ENCODE measurements around the gene SLC9C2.
"Not testable (repeated sequence)": the region's sequence is repeated elsewhere in the genome, so short reads cannot be mapped to it uniquely, and the experiment has no call there.

SLC9C2 gene

GRCh38 chr1:173529106-173529505, 73.8 kb downstream of the SLC9C2 start:
- DNase-seq (ENCODE audit: low read depth): no peak

GRCh38 chr1:173527151-173527826, 75.6 kb downstream of the SLC9C2 start:
- DNase-seq (ENCODE audit: low read depth): no peak

GRCh38 chr1:173525926-173526325, 76.9 kb downstream of the SLC9C2 start:
- no peak for DNase-seq (ENCODE audit: low read depth)

- DNase-seq (ENCODE audit: low read depth): no peak
These were observed 79.5 kb downstream of the SLC9C2 start for GRCh38 chr1:173523329-173523728.

- DNase-seq (ENCODE audit: low read depth): no peak
These were observed 82.1 kb downstream of the SLC9C2 start for GRCh38 chr1:173520799-173521198.

- not testable (repeated sequence) for DNase-seq (ENCODE audit: low read depth)
These were observed 88.4 kb downstream of the SLC9C2 start for GRCh38 chr1:173514503-173514902.

GRCh38 chr1:173509797-173510196, 93.1 kb downstream of the SLC9C2 start:
- DNase-seq (ENCODE audit: low read depth): no peak

- DNase-seq (ENCODE audit: low read depth): no peak
These were observed 94.3 kb downstream of the SLC9C2 start for GRCh38 chr1:173508541-173508940.

GRCh38 chr1:173507847-173508209, 95.0 kb downstream of the SLC9C2 start:
- no peak for DNase-seq (ENCODE audit: low read depth)

- no peak for DNase-seq (ENCODE audit: low read depth)
These were observed 95.5 kb downstream of the SLC9C2 start for GRCh38 chr1:173507205-173507846.

GRCh38 chr1:173506437-173506836, 96.4 kb downstream of the SLC9C2 start:
- no peak for DNase-seq (ENCODE audit: low read depth)

GRCh38 chr1:173505391-173505790, 97.5 kb downstream of the SLC9C2 start:
- DNase-seq (ENCODE audit: low read depth): no peak

- DNase-seq (ENCODE audit: low read depth): no peak
These were observed 98.6 kb downstream of the SLC9C2 start for GRCh38 chr1:173504268-173504667.

- no peak for DNase-seq (ENCODE audit: low read depth)
These were observed 99.5 kb downstream of the SLC9C2 start for GRCh38 chr1:173503391-173503790.

GRCh38 chr1:173502104-173502503, 100.8 kb downstream of the SLC9C2 start:
- DNase-seq (ENCODE audit: low read depth): no peak

- DNase-seq (ENCODE audit: low read depth): no peak
These were observed 103.1 kb downstream of the SLC9C2 start for GRCh38 chr1:173499729-173500128.

GRCh38 chr1:173496757-173497320, 106.0 kb downstream of the SLC9C2 start:
- no peak for DNase-seq (ENCODE audit: low read depth)

- DNase-seq (ENCODE audit: low read depth): no peak
These were observed 107.1 kb downstream of the SLC9C2 start for GRCh38 chr1:173495609-173496267.

GRCh38 chr1:173493125-173493524, 109.7 kb downstream of the SLC9C2 start:
- DNase-seq (ENCODE audit: low read depth): not testable (repeated sequence)

- DNase-seq (ENCODE audit: low read depth): no peak
These were observed 111.4 kb downstream of the SLC9C2 start for GRCh38 chr1:173491508-173491907.

- no peak for DNase-seq (ENCODE audit: low read depth)
These were observed 112.9 kb downstream of the SLC9C2 start for GRCh38 chr1:173489929-173490328.

GRCh38 chr1:173489149-173489600, 113.7 kb downstream of the SLC9C2 start:
- no peak for DNase-seq (ENCODE audit: low read depth)

GRCh38 chr1:173488001-173488400, 114.9 kb downstream of the SLC9C2 start:
- DNase-seq (ENCODE audit: low read depth): no peak

Data from activated T-cell treated with anti-CD3 and anti-CD28 coated beads for 24 hours (primary cell).